ENCODE measurements around the gene LIPF. TPM values are rescaled to one million over a fixed set of nuclear protein-coding genes. Genes with fewer than 3 reads are reported as not detected.

The LIPF gene
- total RNA-seq, 4 donors from 2014 or later = not detected

- Histone ChIP-seq H3K27ac (no peak overlapping the region), H3K36me3 (no peaks in the 10 kb centered on the region), H3K4me3 (no peak overlapping the region), H3K4me1 (no peaks in the 10 kb centered on the region), H3K9me3 (peaks cover 0 to 13% (median 0%) of the 10 kb centered on the region in 4 donors), H3K27me3 (no peaks in the 10 kb centered on the region)
- no peak for TF ChIP-seq POLR2A (IDR thresholded peaks at IDR 0.05)
- no peak for TF ChIP-seq CTCF (IDR thresholded peaks at IDR 0.05)
- 70 to 78% methylated on average over 2 of the region's 2 CpGs for WGBS, 2 donors
- no peak for DNase-seq (ENCODE audit: low spot score in 2 of 2)
Measured at GRCh38 chr10:88623835-88624234, 40.4 kb upstream of the LIPF start.

GRCh38 chr10:88624840-88625239 lies 39.4 kb upstream of the LIPF start:
- Histone ChIP-seq H3K36me3 (no peaks in the 10 kb centered on the region), H3K27me3 (no peaks in the 10 kb centered on the region), H3K9me3 (peaks cover 0 to 16% (median 0%) of the 10 kb centered on the region in 4 donors), H3K27ac (no peak overlapping the region), H3K4me1 (no peaks in the 10 kb centered on the region), H3K4me3 (no peak overlapping the region)
- DNase-seq (ENCODE audit: low spot score in 2 of 2) = no peak
- TF ChIP-seq EP300 (IDR thresholded peaks at IDR 0.05) (no peak), POLR2A (IDR thresholded peaks at IDR 0.05) (no peak), CTCF (IDR thresholded peaks at IDR 0.05) (no peak)

GRCh38 chr10:88640186-88640585 lies 24.1 kb upstream of the LIPF start:
- no peak for DNase-seq (ENCODE audit: low spot score in 2 of 2)
- Histone ChIP-seq H3K4me1 (no peaks in the 10 kb centered on the region), H3K4me3 (no peak overlapping the region), H3K36me3 (no peaks in the 10 kb centered on the region), H3K27ac (no peak overlapping the region), H3K9me3 (peaks cover 0 to 21% (median 3%) of the 10 kb centered on the region in 4 donors), H3K27me3 (no peaks in the 10 kb centered on the region)
- 51 to 62% methylated on average over 2 of the region's 2 CpGs for WGBS, 2 donors
- TF ChIP-seq EP300 (IDR thresholded peaks at IDR 0.05) = no peak
- no peak for TF ChIP-seq CTCF (IDR thresholded peaks at IDR 0.05)
- no peak for TF ChIP-seq POLR2A (IDR thresholded peaks at IDR 0.05)

GRCh38 chr10:88642209-88642608 lies 22.0 kb upstream of the LIPF start:
- no peaks in the 10 kb centered on the region for H3K27me3 ChIP-seq
- DNase-seq (ENCODE audit: low spot score in 2 of 2) = no peak
- WGBS, 2 donors = 74 to 79% methylated on average over 6 of the region's 6 CpGs
- H3K9me3 ChIP-seq = peaks cover 0 to 21% (median 3%) of the 10 kb centered on the region in 4 donors
- H3K36me3 ChIP-seq = no peaks in the 10 kb centered on the region
- TF ChIP-seq EP300 (IDR thresholded peaks at IDR 0.05) (no peak), POLR2A (IDR thresholded peaks at IDR 0.05) (no peak), CTCF (IDR thresholded peaks at IDR 0.05) (no peak)
- H3K4me1 ChIP-seq = no peaks in the 10 kb centered on the region
- no peak overlapping the region for H3K27ac ChIP-seq
- H3K4me3 ChIP-seq = no peak overlapping the region

- H3K27ac ChIP-seq = no peak overlapping the region
- DNase-seq (ENCODE audit: low spot score in 2 of 2) = no peak
- no peak overlapping the region for H3K4me3 ChIP-seq
- no peaks in the 10 kb centered on the region for H3K27me3 ChIP-seq
- H3K36me3 ChIP-seq = no peaks in the 10 kb centered on the region
- peaks cover 0 to 13% (median 3%) of the 10 kb centered on the region in 4 donors for H3K9me3 ChIP-seq
- TF ChIP-seq CTCF (IDR thresholded peaks at IDR 0.05) = no peak
- TF ChIP-seq EP300 (IDR thresholded peaks at IDR 0.05) = no peak
- TF ChIP-seq POLR2A (IDR thresholded peaks at IDR 0.05) = no peak
- H3K4me1 ChIP-seq = no peaks in the 10 kb centered on the region
Measured at GRCh38 chr10:88642963-88643362, 21.3 kb upstream of the LIPF start.
